ENCODE measurements around the gene RWDD1.

GRCh38 chr6:116556814-116557415 lies 14.4 kb upstream of the RWDD1 start:
- TF ChIP-seq, protein P1, sequence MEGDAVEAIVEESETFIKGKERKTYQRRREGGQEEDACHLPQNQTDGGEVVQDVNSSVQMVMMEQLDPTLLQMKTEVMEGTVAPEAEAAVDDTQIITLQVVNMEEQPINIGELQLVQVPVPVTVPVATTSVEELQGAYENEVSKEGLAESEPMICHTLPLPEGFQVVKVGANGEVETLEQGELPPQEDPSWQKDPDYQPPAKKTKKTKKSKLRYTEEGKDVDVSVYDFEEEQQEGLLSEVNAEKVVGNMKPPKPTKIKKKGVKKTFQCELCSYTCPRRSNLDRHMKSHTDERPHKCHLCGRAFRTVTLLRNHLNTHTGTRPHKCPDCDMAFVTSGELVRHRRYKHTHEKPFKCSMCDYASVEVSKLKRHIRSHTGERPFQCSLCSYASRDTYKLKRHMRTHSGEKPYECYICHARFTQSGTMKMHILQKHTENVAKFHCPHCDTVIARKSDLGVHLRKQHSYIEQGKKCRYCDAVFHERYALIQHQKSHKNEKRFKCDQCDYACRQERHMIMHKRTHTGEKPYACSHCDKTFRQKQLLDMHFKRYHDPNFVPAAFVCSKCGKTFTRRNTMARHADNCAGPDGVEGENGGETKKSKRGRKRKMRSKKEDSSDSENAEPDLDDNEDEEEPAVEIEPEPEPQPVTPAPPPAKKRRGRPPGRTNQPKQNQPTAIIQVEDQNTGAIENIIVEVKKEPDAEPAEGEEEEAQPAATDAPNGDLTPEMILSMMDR (conservative IDR thresholded peaks at IDR 0.05; ENCODE audit: low read depth, low read length): no peak
- no peak for TF ChIP-seq EZH2 (IDR thresholded peaks at IDR 0.05; ENCODE audit: low read length, unreplicated experiment)

All from PC-3 (cell line).